Type B pancreatic cell (in vitro differentiated cells): ENCODE measurements around the gene RAD21L1. TPM values are rescaled to one million over a fixed set of nuclear protein-coding genes. Genes with fewer than 3 reads are reported as not detected.

Experiments used
- DNase-seq: peaks from one replicate; pipeline ENCODE4 v3.0.0; 2021; ENCODE audit warnings: mixed read lengths; ENCODE audit not compliant: unreplicated experiment; ENCODE audit errors: extremely low spot score
- H3K27ac Mint-ChIP-seq: 2 replicates; pipeline ENCODE4 v1.8.0; 2021; ENCODE audit warnings: mild to moderate bottlenecking, mixed read lengths
- H3K27me3 Mint-ChIP-seq: 2 replicates; pipeline ENCODE4 v1.8.0; 2021; ENCODE audit warnings: mixed read lengths
- H3K36me3 Mint-ChIP-seq: 2 replicates; pipeline ENCODE4 v1.8.0; 2021; ENCODE audit warnings: mixed read lengths
- H3K4me1 Mint-ChIP-seq: one replicate; pipeline ENCODE4 v1.8.0; 2021; ENCODE audit warnings: mixed read lengths; ENCODE audit not compliant: unreplicated experiment
- H3K4me3 Mint-ChIP-seq: 2 replicates; pipeline ENCODE4 v1.8.0; 2021; ENCODE audit warnings: mild to moderate bottlenecking, mixed read lengths
- H3K9me3 Mint-ChIP-seq: 2 replicates; pipeline ENCODE4 v1.8.0; 2021; ENCODE audit warnings: mixed read lengths
- long read RNA-seq: library from polyadenylated mRNA; unstranded; transcript quantifications from one replicate; pipeline ENCODE4 v2.0.0, GENCODE V29; 2020
- total RNA-seq: library from RNA; stranded (reverse); gene quantifications from 2 replicates; pipeline ENCODE4 v1.2.1, GENCODE V29; 2021; ENCODE audit warnings: low replicate concordance
- TF ChIP-seq, protein P1 (sequence below): fragments of 200-600 bp; sonication (generic); conservative IDR thresholded peaks from 2 replicates; pipeline ENCODE4 v1.5.0; 2021; ENCODE audit warnings: antibody characterized with exemption, mild to moderate bottlenecking

RAD21L1 gene
- total RNA-seq: not detected in 2 replicates
- long read RNA-seq: 0 reads

DNA sequence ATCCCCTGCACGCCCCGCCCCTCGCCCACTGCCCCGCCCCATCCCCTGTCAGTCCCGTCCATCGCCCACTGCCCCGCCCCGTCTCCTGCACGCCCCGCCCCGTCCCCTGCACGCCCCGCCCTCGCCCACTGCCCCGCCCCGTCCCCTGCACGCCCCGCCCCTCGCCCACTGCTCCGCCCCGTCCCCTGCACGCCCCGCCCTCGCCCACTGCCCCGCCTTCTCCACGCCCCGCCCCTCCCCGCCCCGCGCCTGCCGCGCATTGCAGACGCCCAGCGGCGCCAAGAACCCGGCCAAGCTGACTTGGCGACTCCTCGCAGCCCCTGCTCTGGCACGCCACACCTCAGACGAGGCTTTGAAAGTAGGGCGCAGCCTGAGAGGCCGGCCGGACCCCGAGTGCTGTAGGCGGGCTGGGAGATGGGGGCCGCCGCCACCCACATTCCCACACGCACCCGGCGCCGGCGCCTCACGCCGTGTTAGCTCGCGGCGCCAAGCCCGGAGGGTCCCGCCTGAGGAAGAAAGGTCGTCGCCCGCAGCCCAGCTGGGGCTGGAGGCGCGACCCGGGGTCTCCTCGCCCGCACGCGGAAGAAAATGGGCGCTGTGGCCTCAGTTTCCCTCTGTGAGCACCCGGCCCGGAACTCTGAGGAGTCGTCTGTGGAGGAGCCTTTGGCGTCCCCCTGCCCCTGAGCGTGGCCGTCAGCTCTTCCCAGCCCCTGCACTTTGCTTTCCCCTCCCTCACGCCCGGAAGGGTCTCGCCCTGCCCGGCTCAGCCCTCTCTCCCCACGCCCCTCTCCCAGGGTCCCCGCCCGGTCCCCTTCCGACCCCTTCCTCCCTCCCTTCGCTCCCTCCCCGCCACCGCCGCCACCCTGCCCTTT, at the start of gene RAD21L1:
Gene RAD21L1 (plus strand): TSS at position 262 of the 872 bp plus-strand sequence. CDS start 2,410 bp downstream, outside the sequence.
- peak; percentile 91 for DNase-seq
- H3K36me3 Mint-ChIP-seq: no peaks in the 10 kb centered on the region
- peak within 1 kb of the TSS; percentile 85 for H3K4me3 Mint-ChIP-seq
- no peaks in the 10 kb centered on the region for H3K9me3 Mint-ChIP-seq
- peaks cover 46% of the 10 kb centered on the region for H3K27me3 Mint-ChIP-seq
- H3K4me1 Mint-ChIP-seq: no peaks in the 10 kb centered on the region
- TF ChIP-seq, protein P1, sequence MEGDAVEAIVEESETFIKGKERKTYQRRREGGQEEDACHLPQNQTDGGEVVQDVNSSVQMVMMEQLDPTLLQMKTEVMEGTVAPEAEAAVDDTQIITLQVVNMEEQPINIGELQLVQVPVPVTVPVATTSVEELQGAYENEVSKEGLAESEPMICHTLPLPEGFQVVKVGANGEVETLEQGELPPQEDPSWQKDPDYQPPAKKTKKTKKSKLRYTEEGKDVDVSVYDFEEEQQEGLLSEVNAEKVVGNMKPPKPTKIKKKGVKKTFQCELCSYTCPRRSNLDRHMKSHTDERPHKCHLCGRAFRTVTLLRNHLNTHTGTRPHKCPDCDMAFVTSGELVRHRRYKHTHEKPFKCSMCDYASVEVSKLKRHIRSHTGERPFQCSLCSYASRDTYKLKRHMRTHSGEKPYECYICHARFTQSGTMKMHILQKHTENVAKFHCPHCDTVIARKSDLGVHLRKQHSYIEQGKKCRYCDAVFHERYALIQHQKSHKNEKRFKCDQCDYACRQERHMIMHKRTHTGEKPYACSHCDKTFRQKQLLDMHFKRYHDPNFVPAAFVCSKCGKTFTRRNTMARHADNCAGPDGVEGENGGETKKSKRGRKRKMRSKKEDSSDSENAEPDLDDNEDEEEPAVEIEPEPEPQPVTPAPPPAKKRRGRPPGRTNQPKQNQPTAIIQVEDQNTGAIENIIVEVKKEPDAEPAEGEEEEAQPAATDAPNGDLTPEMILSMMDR: no peak
- H3K27ac Mint-ChIP-seq: peak within 1 kb of the TSS; percentile 51

DNA sequence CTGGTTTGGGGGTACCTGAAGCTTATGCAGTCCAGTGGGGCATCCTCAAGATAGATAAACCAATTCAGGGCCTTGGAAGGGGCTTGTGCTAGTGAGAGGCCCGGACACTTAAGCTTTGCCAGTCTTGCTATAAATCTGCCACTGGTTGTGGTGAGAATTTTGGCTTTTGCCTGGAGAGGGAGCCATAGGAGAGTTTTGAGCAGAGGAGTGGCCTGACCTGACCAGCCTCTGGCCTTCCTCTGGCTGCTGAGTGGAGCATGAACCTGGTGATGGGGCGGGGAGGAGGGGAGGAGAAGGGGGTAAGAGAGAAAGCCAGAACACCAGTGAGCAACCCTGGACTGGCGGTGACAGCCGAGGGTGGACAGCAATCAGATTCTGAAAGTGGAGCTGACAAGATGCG, 48.2 kb upstream of the RAD21L1 start:
- TF ChIP-seq, protein P1: no peak
- H3K4me3 Mint-ChIP-seq: no peak overlapping the region
- no peak overlapping the region for H3K27ac Mint-ChIP-seq
- no peaks in the 10 kb centered on the region for H3K4me1 Mint-ChIP-seq
- H3K27me3 Mint-ChIP-seq: peaks cover 9% of the 10 kb centered on the region
- DNase-seq: no peak
- peaks cover 7% of the 10 kb centered on the region for H3K36me3 Mint-ChIP-seq
- no peaks in the 10 kb centered on the region for H3K9me3 Mint-ChIP-seq

- Mint-ChIP-seq H3K4me1 (no peaks in the 10 kb centered on the region), H3K36me3 (peaks cover 7% of the 10 kb centered on the region), H3K4me3 (no peak overlapping the region), H3K9me3 (no peaks in the 10 kb centered on the region), H3K27me3 (peaks cover 13% of the 10 kb centered on the region), H3K27ac (no peak overlapping the region)
- TF ChIP-seq, protein P1: no peak
- DNase-seq: no peak
Measured at GRCh38 chr20:1178103-1178502, 47.7 kb upstream of the RAD21L1 start.

DNA sequence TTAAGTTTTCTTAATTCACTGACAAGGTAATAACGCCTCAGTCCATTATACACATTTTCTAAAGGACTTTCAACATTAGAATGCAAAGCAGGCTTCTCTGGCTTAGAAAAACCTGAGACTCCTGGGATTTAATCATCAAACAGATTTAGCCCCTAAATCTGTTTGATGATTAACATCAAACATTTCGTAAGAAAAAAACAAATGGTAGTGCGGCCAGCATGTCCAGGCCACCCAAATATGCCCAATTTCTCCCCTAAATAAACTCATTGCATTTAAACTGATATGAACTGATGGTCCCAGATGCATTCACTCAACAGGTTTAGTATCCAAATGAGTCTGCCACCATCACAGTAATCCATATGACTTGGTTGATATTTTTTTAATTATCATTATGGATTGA, 47.2 kb upstream of the RAD21L1 start:
- Mint-ChIP-seq H3K4me3 (no peak overlapping the region), H3K9me3 (no peaks in the 10 kb centered on the region), H3K27ac (no peak overlapping the region), H3K36me3 (peaks cover 7% of the 10 kb centered on the region), H3K4me1 (no peaks in the 10 kb centered on the region), H3K27me3 (peaks cover 18% of the 10 kb centered on the region)
- TF ChIP-seq, protein P1: no peak
- no peak for DNase-seq

GRCh38 chr20:1180949-1181348, 44.9 kb upstream of the RAD21L1 start:
- no peak for DNase-seq
- no peaks in the 10 kb centered on the region for H3K9me3 Mint-ChIP-seq
- H3K27me3 Mint-ChIP-seq: peaks cover 33% of the 10 kb centered on the region
- peaks cover 4% of the 10 kb centered on the region for H3K36me3 Mint-ChIP-seq
- TF ChIP-seq, protein P1: no peak
- H3K4me1 Mint-ChIP-seq: no peaks in the 10 kb centered on the region
- H3K4me3 Mint-ChIP-seq: no peak overlapping the region
- no peak overlapping the region for H3K27ac Mint-ChIP-seq
